IPS DF 6.9 (cell line): ENCODE data around the gene OCIAD2.
"Not testable (repeated sequence)": the region's sequence is repeated elsewhere in the genome, so short reads cannot be mapped to it uniquely, and the experiment has no call there.

ENCODE experiments used
- DNase-seq: peaks from one replicate; pipeline ENCODE4 v3.0.0-alpha.2; 2013; ENCODE audit warnings: low read depth, low spot score
- H3K27ac ChIP-seq: one replicate; pipeline ENCODE4 v1.5.1; 2013; ENCODE audit warnings: low read length, control low read depth
- H3K27me3 ChIP-seq: 2 replicates; pipeline ENCODE4 v1.6.1; 2013; ENCODE audit warnings: mild to moderate bottlenecking, low read length; ENCODE audit not compliant: control insufficient read depth, insufficient read depth
- H3K36me3 ChIP-seq: 2 replicates; pipeline ENCODE4 v1.6.1; 2013; ENCODE audit warnings: low read length; ENCODE audit not compliant: control insufficient read depth, insufficient read depth
- H3K4me1 ChIP-seq: 2 replicates; pipeline ENCODE4 v1.6.1; 2013; ENCODE audit warnings: low read length; ENCODE audit not compliant: control insufficient read depth, insufficient read depth
- H3K4me3 ChIP-seq: 2 replicates; pipeline ENCODE4 v1.5.1; 2013; ENCODE audit warnings: mild to moderate bottlenecking, low read length
- H3K9me3 ChIP-seq: 2 replicates; pipeline ENCODE4 v1.6.1; 2013; ENCODE audit warnings: low read length, inconsistent platforms; ENCODE audit not compliant: control insufficient read depth, insufficient read depth
- whole genome bisulfite sequencing: extraction: QIAGEN DNeasy Blood & Tissue Kit; methylation state at CpG from one replicate; pipeline ENCODE4 v1.1.7; 2013; ENCODE audit warnings: mixed read lengths, missing lambda C conversion rate; ENCODE audit not compliant: insufficient read length, insufficient coverage; 5-methylcytosine and 5-hydroxymethylcytosine counted together

Gene OCIAD2

GRCh38 chr4:48938831-48939230 is 32.3 kb upstream of the OCIAD2 start:
- H3K9me3 ChIP-seq, result no peaks in the 10 kb centered on the region
- H3K4me3 ChIP-seq, result no peak overlapping the region
- H3K36me3 ChIP-seq, result no peaks in the 10 kb centered on the region
- WGBS, result no CpG with 5 or more reads among the region's 3 CpGs
- DNase-seq, result no peak
- no peaks in the 10 kb centered on the region for H3K27me3 ChIP-seq
- no peak overlapping the region for H3K27ac ChIP-seq
- no peaks in the 10 kb centered on the region for H3K4me1 ChIP-seq

GRCh38 chr4:48937033-48937432 is 30.5 kb upstream of the OCIAD2 start:
- H3K27ac ChIP-seq, result no peak overlapping the region
- no CpG with 5 or more reads among the region's 2 CpGs for WGBS
- no peaks in the 10 kb centered on the region for H3K4me1 ChIP-seq
- no peaks in the 10 kb centered on the region for H3K27me3 ChIP-seq
- H3K4me3 ChIP-seq, result no peak overlapping the region
- no peaks in the 10 kb centered on the region for H3K9me3 ChIP-seq
- H3K36me3 ChIP-seq, result no peaks in the 10 kb centered on the region
- DNase-seq, result no peak

GRCh38 chr4:48931459-48931858 is 24.9 kb upstream of the OCIAD2 start:
- no peaks in the 10 kb centered on the region for H3K9me3 ChIP-seq
- H3K4me1 ChIP-seq, result no peaks in the 10 kb centered on the region
- no peaks in the 10 kb centered on the region for H3K36me3 ChIP-seq
- no peak overlapping the region for H3K4me3 ChIP-seq
- H3K27me3 ChIP-seq, result no peaks in the 10 kb centered on the region
- no peak for DNase-seq
- no peak overlapping the region for H3K27ac ChIP-seq
- no CpG with 5 or more reads among the region's 2 CpGs for WGBS

GRCh38 chr4:48930654-48931053 is 24.1 kb upstream of the OCIAD2 start:
- Histone ChIP-seq H3K9me3 (no peaks in the 10 kb centered on the region), H3K4me1 (no peaks in the 10 kb centered on the region), H3K36me3 (no peaks in the 10 kb centered on the region), H3K4me3 (no peak overlapping the region), H3K27me3 (no peaks in the 10 kb centered on the region), H3K27ac (no peak overlapping the region)
- no CpG with 5 or more reads among the region's 4 CpGs for WGBS
- DNase-seq, result no peak

- DNase-seq, result no peak
- no peak overlapping the region for H3K27ac ChIP-seq
- no peaks in the 10 kb centered on the region for H3K4me1 ChIP-seq
- no peak overlapping the region for H3K4me3 ChIP-seq
- H3K27me3 ChIP-seq, result no peaks in the 10 kb centered on the region
- no peaks in the 10 kb centered on the region for H3K36me3 ChIP-seq
- WGBS, result no CpG with 5 or more reads among the region's 4 CpGs
- H3K9me3 ChIP-seq, result no peaks in the 10 kb centered on the region
These were observed 17.8 kb upstream of the OCIAD2 start for GRCh38 chr4:48924416-48924815.

- H3K27ac ChIP-seq, H3K27me3 ChIP-seq, H3K4me3 ChIP-seq, H3K4me1 ChIP-seq, DNase-seq, H3K9me3 ChIP-seq, H3K36me3 ChIP-seq: not testable (repeated sequence)
- WGBS, result no CpG with 5 or more reads among the region's 7 CpGs
These were observed 16.5 kb upstream of the OCIAD2 start for GRCh38 chr4:48923065-48923464.

GRCh38 chr4:48914311-48914710 is 7.7 kb upstream of the OCIAD2 start:
- no peak overlapping the region for H3K4me3 ChIP-seq
- no peaks in the 10 kb centered on the region for H3K27me3 ChIP-seq
- no peaks in the 10 kb centered on the region for H3K9me3 ChIP-seq
- no peak for DNase-seq
- H3K4me1 ChIP-seq, result no peaks in the 10 kb centered on the region
- no peak overlapping the region for H3K27ac ChIP-seq
- no CpG with 5 or more reads among the region's 3 CpGs for WGBS
- no peaks in the 10 kb centered on the region for H3K36me3 ChIP-seq

- H3K9me3 ChIP-seq, result no peaks in the 10 kb centered on the region
- no peaks in the 10 kb centered on the region for H3K4me1 ChIP-seq
- no peak for DNase-seq
- H3K27me3 ChIP-seq, result no peaks in the 10 kb centered on the region
- H3K27ac ChIP-seq, result no peak overlapping the region
- no peak overlapping the region for H3K4me3 ChIP-seq
- no peaks in the 10 kb centered on the region for H3K36me3 ChIP-seq
- no CpG with 5 or more reads among the region's 6 CpGs for WGBS
These were observed 6.8 kb upstream of the OCIAD2 start for GRCh38 chr4:48913346-48913745.

- no CpG with 5 or more reads among the region's 2 CpGs for WGBS
- no peaks in the 10 kb centered on the region for H3K36me3 ChIP-seq
These were observed 5.8 kb upstream of the OCIAD2 start for GRCh38 chr4:48912349-48912748.

GRCh38 chr4:48910511-48910910 is 3.9 kb upstream of the OCIAD2 start:
- Histone ChIP-seq H3K36me3 (no peaks in the 10 kb centered on the region), H3K4me3 (no peak overlapping the region), H3K27ac (no peak overlapping the region), H3K9me3 (no peaks in the 10 kb centered on the region), H3K27me3 (no peaks in the 10 kb centered on the region), H3K4me1 (peaks cover 5% of the 10 kb centered on the region)
- no peak for DNase-seq

More at GRCh38 chr4:48912349-48912748, 5.8 kb upstream of the OCIAD2 start:
- no peaks in the 10 kb centered on the region for H3K27me3 ChIP-seq
- no peaks in the 10 kb centered on the region for H3K4me1 ChIP-seq
- no peak for DNase-seq
- H3K9me3 ChIP-seq, result no peaks in the 10 kb centered on the region
- no peak overlapping the region for H3K27ac ChIP-seq
- no peak overlapping the region for H3K4me3 ChIP-seq

GRCh38 chr4:48909697-48910096 is 3.1 kb upstream of the OCIAD2 start:
- H3K27ac ChIP-seq, result no peak overlapping the region
- DNase-seq, result no peak
- H3K36me3 ChIP-seq, result no peaks in the 10 kb centered on the region
- H3K27me3 ChIP-seq, result no peaks in the 10 kb centered on the region
- H3K9me3 ChIP-seq, result no peaks in the 10 kb centered on the region
- H3K4me3 ChIP-seq, result no peak overlapping the region
- no CpG with 5 or more reads among the region's 3 CpGs for WGBS
- H3K4me1 ChIP-seq, result peaks cover 5% of the 10 kb centered on the region
